ENCODE results near the gene INHA.

The INHA gene

GRCh38 chr2:219575566-219576504 lies 3.7 kb downstream of the INHA start:
- DNase-seq: no peak

GRCh38 chr2:219576505-219577388 lies 4.6 kb downstream of the INHA start:
- peak; percentile 78 for DNase-seq

- DNase-seq: no peak
These were observed 6.9 kb downstream of the INHA start for GRCh38 chr2:219578811-219579613.

DNA sequence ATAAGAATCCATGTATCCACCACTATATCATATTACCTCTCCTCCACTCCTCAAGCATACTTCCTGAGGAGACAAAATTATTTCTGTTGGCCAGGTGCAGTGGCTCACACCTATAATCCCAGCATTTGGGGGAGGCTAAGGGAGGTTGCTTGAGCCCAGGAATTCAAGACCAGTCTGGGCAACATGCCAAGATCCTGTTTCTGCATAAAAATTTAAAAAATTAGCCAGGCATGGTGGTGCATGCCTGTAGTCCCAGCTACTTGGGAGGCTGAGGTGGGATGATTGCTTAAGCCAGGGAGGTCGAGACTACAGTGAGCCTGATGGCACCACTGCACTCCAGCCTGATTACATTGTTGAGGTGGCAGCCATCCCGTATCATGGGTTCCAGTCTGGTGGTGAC lies 9.2 kb downstream of the INHA start:
- no peak for DNase-seq

DNA sequence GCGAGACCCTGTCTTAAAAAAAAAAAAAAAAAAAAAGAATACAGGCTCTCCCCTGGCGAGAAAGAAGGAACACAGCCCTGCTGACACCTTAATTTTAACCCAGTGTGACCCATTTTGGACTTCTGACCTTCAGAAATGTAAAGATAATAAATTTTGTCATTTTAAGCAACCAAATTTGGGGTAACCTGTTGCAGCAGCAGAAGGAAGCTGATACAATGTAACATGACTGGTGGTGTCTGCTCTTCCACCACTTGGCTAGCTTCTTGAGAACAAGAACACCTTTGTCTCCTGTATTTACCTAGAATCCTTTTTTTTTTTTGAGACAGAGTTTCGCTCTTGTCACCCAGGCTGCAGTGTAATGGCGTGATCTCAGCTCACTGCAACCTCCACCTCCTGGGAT lies 19.0 kb downstream of the INHA start:
- DNase-seq: no peak

DNA sequence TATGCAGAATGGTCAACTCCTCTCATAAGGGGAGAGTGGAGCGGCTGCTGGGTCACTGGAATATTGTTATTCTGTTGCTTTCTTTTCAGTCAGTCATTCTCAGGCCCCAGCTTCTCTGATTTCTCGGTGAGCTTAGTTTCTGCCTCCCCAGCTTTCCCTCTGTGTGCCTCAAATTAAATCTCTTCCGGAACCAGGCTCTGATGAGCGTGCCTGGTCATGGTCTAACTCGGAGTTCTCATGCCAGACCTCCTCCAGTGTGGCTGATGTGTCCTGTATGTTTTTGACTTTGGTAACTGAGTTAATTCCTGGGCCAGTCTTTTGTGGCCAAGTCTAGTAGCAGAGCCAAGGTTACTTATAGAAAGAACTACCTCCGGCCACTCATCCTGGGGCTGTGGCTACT lies 20.6 kb downstream of the INHA start:
- no peak for DNase-seq

DNA sequence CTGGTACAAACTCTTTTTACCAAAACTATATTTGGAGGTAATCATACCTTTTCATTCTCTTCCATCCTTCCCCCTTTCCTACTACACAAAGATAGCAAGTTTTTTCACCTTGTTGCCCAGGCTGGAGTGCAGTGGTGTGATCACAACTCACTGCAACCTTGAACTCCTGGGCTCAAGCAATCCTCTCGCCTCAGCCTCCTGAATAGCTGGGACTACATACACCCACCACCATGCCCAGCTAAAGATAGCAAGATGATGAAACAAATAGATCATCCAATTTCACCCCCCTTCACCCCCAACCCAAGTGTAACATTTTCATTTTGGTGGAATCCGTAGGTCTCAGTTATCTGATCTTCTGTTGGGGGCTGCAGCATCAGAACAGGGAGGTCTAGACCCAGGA lies 21.0 kb downstream of the INHA start:
- no peak for DNase-seq

GRCh38 chr2:219595256-219595655 lies 23.1 kb downstream of the INHA start:
- no peak for DNase-seq

GRCh38 chr2:219596954-219597551 lies 24.9 kb downstream of the INHA start:
- peak; percentile 43 for DNase-seq

GRCh38 chr2:219597552-219598307 lies 25.6 kb downstream of the INHA start, which contains the start of gene STK11IP:
TSS of gene STK11IP (plus strand) at chr2:219597857. CDS start at chr2:219598120, 263 bp downstream.
- peak; percentile 92 for DNase-seq

DNA sequence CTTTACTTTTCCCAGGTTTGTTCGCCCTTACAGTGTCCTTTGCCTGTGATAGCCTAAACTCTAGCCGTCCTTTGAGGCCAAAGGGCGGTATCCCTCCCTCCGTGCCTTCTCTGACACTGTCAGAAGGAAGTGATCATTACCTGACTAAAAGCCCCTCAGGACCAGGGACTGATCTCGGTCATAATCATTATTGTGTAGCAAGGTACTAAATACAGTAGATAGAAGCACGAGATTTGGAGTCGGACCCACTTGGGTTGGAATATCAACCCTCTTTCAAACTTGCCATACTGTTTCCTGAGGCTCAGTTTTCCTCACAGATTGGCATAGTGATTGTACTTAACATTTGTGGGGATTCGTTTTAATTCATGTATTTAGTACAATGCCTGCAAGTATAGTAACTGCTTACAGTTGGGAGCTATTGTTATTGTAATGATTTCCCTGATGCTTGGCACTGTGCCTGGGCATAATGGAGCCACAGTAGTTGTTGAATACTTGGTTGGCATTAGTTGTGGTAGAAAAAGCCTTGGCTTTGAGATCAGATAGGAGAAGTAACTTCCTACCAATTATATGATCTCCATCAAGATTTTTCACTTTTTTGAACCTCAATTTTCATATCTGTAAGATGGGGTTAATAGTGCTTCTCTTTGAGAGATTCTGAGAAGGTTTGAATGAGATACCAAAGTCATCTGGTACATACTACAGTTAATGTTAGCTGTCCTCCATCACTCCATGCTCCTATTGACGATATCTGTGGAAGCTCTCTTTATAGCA lies 26.4 kb downstream of the INHA start:
- DNase-seq: no peak

DNA sequence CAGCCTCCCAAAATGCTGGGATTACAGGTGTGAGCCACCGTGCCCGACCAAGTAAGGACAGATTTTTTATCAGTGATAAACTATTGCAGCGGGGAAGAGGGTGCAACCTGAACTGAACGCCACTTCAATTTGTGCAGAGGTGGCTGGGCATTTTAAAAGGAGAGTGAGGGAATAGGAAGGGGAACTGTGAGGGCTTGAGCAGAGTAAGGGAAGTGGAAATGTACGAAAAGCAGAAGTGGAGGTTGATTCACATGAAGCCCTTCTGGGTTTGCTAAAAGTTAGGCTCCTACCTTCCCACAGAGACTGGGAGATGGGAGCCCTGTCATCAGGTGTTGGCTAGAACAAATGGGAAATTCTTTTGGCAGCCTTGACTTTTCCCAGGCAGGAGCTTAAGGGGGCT lies 31.7 kb downstream of the INHA start:
- DNase-seq: no peak

DNA sequence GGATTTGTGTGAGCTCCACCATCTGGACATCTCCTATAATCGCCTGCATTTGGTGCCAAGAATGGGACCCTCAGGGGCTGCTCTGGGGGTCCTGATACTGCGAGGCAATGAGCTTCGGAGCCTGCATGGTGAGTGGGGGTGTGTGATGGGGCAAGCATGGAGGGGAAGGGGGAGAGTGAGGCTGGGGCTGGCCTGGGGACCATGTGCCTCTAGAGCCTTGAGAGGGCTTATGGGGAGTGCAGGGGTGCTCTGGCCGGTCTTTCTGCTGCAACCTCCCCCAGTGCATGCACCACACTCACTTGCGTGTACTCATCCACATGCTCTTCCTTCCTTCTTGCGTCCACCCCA lies 33.5 kb downstream of the INHA start:
- no peak for DNase-seq

- DNase-seq: no peak
These were observed 35.8 kb downstream of the INHA start for GRCh38 chr2:219607931-219608330.

- DNase-seq: no peak
These were observed 36.4 kb downstream of the INHA start for GRCh38 chr2:219608399-219608964.

DNA sequence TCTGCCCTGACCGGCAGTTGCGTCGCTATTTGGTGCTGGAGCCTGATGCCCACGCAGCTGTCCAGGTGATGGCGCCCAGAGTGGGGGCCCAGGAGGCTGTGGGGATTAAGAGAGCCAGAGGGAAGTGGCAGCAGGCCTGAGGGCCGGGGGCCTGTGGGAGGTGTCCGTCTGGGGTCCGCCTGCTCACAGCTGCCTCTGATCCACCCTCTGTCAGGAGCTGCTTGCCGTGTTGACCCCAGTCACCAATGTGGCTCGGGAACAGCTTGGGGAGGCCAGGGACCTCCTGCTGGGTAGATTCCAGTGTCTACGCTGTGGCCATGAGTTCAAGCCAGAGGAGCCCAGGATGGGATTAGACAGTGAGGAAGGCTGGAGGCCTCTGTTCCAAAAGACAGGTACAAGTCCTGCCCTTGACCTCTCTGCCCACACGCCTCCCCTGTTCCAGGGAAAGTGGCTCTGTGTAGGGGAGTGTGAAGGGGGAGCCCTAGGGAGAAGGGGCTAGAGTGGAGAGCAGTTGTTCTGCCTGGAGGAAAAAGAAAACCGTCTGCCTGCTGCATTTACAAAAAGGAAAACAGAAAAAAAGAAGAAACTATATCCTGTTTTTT lies 37.1 kb downstream of the INHA start:
- no peak for DNase-seq

DNA sequence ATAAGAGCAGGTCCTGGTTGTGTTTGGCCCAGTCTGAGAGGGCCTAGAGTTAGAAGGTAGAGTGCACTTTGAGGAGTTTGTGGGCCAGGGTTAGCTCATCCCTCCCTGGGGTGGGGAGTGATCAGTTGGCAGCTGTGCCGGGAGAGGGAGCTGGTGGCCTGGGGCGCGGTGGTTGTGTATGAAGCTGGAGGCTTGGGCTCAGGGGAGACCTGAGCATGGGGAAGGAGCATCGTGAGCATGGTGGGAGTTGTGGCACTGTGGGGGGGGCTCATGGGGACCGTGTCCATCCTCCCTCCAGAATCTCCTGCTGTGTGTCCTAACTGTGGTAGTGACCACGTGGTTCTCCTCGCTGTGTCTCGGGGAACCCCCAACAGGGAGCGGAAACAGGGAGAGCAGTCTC lies 39.2 kb downstream of the INHA start:
- DNase-seq: no peak

DNA sequence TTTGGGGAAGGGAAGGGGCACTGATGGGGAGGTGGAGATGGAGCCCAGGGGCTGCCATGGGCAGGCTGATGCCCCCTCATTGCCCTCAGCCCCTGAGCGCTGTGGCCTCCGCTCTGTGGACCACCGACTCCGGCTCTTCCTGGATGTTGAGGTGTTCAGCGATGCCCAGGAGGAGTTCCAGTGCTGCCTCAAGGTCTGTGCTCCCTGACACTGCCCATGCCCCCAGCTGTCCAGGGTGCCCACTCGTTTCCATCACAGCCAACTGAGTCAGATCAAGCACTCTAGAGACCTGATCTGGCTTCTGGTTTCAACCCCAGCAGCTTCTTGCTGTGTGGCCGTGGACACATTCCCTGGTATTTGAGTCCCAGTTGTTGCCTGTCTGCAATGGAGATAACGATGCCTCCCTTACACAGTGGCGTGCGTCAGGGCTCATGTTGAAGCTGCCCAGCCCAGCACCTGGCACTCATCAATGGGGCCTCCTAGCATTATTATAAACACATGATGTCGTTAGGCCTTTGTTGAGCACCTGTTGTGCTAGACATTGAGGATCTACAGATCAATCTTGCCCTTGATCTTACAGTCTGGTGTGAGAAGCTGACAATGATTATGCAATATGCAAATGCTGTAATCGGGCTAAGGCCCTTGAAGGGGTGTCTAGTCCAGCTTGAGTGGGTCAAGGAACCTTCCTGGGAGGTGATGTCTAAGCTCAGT lies 39.9 kb downstream of the INHA start:
- no peak for DNase-seq

GRCh38 chr2:219612577-219613286 lies 40.6 kb downstream of the INHA start:
- DNase-seq: no peak

Data from NCI-H526 treated with DMSO at 0.1 percent for 48 hours (cell line).